Ishikawa (cell line): ENCODE data around the gene ITPR1.

Experiments used
- CEBPB ChIP-seq: IDR thresholded peaks from 2 replicates; pipeline ENCODE4 v1.6.1; 2012
- CREB1 ChIP-seq: IDR thresholded peaks from 2 replicates; pipeline ENCODE4 v1.6.1; 2012; ENCODE audit warnings: low read depth
- EGR1 ChIP-seq: IDR thresholded peaks from 2 replicates; pipeline ENCODE4 v1.6.1; 2012
- EP300 ChIP-seq: IDR thresholded peaks from 2 replicates; pipeline ENCODE4 v1.6.1; 2012; ENCODE audit warnings: borderline replicate concordance
- FOXM1 ChIP-seq: IDR thresholded peaks from 2 replicates; pipeline ENCODE4 v1.6.1; 2012; ENCODE audit warnings: low read depth, borderline replicate concordance
- MAX ChIP-seq: IDR thresholded peaks from 2 replicates; pipeline ENCODE4 v1.6.1; 2012
- NFIC ChIP-seq: IDR thresholded peaks from 2 replicates; pipeline ENCODE4 v1.6.1; 2012
- RAD21 ChIP-seq: IDR thresholded peaks from 2 replicates; pipeline ENCODE4 v1.6.1; 2012; ENCODE audit warnings: low read depth
- REST ChIP-seq: IDR thresholded peaks from 2 replicates; pipeline ENCODE4 v1.6.1; 2012; ENCODE audit warnings: low read depth, mild to moderate bottlenecking
- TAF1 ChIP-seq: IDR thresholded peaks from 2 replicates; pipeline ENCODE4 v1.6.1; 2012; ENCODE audit warnings: low read depth, mild to moderate bottlenecking
- TCF12 ChIP-seq: IDR thresholded peaks from 2 replicates; pipeline ENCODE4 v1.6.1; 2012; ENCODE audit warnings: low read depth
- TEAD4 ChIP-seq: IDR thresholded peaks from 2 replicates; pipeline ENCODE4 v1.6.1; 2012
- USF1 ChIP-seq: IDR thresholded peaks from 2 replicates; pipeline ENCODE4 v1.6.1; 2012
- YY1 ChIP-seq: IDR thresholded peaks from 2 replicates; pipeline ENCODE4 v1.6.1; 2012; ENCODE audit warnings: low read depth
- ZBTB7A ChIP-seq: IDR thresholded peaks from 2 replicates; pipeline ENCODE4 v1.6.1; 2012; ENCODE audit warnings: low read depth

Gene ITPR1

GRCh38 chr3:4599612-4600011 is 106.5 kb downstream of the ITPR1 start:
- TF ChIP-seq FOXM1, result no peak
- no peak for TF ChIP-seq NFIC
- no peak for TF ChIP-seq YY1
- TF ChIP-seq USF1, result no peak
- TF ChIP-seq ZBTB7A, result no peak
- no peak for TF ChIP-seq EP300
- no peak for TF ChIP-seq EGR1
- TF ChIP-seq CREB1, result no peak
- TF ChIP-seq CEBPB, result no peak
- TF ChIP-seq REST, result no peak
- no peak for TF ChIP-seq RAD21
- TF ChIP-seq MAX, result no peak
- no peak for TF ChIP-seq TCF12
- TF ChIP-seq TEAD4, result no peak
- no peak for TF ChIP-seq TAF1

- TF ChIP-seq REST (no peak), CREB1 (no peak), TEAD4 (no peak), USF1 (no peak), YY1 (no peak)
Measured at GRCh38 chr3:4600493-4600892, 107.3 kb downstream of the ITPR1 start.

- no peak for TF ChIP-seq TEAD4
- no peak for TF ChIP-seq CREB1
- TF ChIP-seq RAD21, result no peak
- TF ChIP-seq NFIC, result no peak
- no peak for TF ChIP-seq CEBPB
- no peak for TF ChIP-seq TAF1
- TF ChIP-seq EP300, result no peak
- no peak for TF ChIP-seq MAX
- TF ChIP-seq TCF12, result no peak
- no peak for TF ChIP-seq FOXM1
Measured at GRCh38 chr3:4601892-4602291, 108.7 kb downstream of the ITPR1 start.

GRCh38 chr3:4604693-4605092 is 111.5 kb downstream of the ITPR1 start:
- TF ChIP-seq TCF12, result no peak
- no peak for TF ChIP-seq TAF1
- TF ChIP-seq USF1, result no peak
- TF ChIP-seq EGR1, result no peak
- TF ChIP-seq NFIC, result no peak
- TF ChIP-seq MAX, result no peak
- no peak for TF ChIP-seq RAD21
- no peak for TF ChIP-seq EP300

- TF ChIP-seq NFIC (no peak), MAX (no peak), REST (no peak), EP300 (no peak), CREB1 (no peak), USF1 (no peak)
Measured at GRCh38 chr3:4606911-4607310, 113.8 kb downstream of the ITPR1 start.
